KG1 (cell line): ENCODE measurements around the gene STK32C.
"Not testable (repeated sequence)": the region's sequence is repeated elsewhere in the genome, so short reads cannot be mapped to it uniquely, and the experiment has no call there.

Experiments
- DNase-seq: peaks from one replicate; lab custom pipeline; 2025; lab: John Stamatoyannopoulos, UW

STK32C gene

DNA sequence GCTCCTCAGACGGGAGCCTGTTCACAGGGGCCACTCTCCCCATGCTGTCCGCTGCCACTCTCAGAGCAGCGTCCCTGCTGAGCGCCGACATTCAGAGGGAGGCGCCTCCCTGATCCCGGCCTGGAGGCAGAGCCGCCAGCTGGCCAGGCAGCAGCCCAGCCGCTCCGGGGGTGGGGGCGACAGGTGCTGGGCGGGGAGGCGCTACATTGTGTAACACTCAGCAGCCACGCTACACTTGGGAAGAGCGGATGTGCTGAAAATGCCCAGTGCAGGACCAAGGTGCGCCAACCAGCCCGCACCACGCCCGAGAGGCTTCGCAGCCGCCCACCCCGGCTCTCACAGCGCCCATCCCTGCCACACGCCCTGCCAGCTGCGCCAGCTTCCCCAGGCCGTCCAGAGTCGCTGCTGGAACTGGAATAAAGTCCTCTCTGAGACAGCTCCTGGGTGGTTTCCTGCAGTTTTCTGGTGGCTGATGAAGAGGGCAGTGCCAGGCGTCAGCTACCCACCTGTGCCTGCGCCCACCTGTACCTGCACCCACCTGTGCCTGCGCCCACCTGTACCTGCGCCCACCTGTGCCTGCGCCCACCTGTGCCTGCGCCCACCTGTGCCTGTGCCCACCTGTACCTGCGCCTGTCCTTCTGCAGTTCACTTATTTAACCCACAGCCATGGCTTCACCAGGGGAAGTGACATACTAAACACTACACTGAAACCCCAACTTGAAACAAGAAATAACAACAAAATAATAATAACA, 25.7 kb downstream of the STK32C start:
- DNase-seq: no peak

DNA sequence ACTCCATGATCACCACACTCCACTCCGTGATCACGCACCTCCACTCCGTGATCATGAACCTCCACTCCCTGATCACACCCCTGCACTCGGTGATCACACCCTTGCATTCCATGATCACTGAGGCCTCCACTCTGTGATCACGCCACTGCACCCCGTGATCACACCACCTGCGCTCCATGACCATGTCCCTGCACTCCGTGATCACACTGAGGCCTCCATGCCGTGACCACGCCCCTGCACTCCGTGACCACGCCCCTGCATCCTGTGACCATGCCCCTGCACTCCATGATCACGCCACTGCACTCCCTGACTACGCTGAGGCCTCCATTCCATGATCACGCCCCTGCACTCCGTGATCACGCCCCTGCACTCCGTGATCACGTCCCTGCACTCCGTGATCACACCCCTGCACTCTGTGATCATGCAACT, 27.1 kb downstream of the STK32C start:
- DNase-seq: no peak

DNA sequence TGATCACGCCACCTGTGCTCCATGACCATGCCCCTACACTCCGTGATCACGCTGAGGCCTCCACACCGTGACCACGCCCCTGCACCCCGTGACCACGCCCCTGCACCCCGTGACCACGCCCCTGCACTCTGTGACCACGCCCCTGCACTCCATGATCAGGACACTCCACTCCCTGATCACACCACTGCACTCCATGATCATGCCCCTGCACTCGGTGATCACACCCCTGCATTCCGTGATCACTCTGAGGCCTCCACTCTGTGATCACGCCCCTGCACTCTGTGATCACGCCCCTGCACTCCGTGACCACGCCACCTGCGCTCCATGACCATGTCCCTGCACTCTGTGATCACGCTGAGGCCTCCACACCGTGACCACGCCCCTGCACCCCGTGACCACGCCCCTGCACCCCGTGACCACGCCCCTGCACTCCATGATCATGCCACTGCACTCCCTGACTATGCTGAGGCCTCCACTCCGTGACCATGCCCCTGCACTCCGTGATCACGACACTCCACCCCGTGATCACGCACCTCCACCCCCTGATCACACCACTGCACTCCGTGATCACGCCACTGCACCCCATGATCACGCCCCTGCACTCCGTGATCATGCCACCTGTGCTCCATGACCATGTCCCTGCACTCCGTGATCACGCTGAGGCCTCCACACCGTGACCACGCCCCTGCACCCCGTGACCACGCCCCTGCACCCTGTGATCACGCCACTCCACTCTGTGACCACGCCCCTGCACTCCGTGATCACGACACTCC, 27.7 kb downstream of the STK32C start:
- DNase-seq: no peak

DNA sequence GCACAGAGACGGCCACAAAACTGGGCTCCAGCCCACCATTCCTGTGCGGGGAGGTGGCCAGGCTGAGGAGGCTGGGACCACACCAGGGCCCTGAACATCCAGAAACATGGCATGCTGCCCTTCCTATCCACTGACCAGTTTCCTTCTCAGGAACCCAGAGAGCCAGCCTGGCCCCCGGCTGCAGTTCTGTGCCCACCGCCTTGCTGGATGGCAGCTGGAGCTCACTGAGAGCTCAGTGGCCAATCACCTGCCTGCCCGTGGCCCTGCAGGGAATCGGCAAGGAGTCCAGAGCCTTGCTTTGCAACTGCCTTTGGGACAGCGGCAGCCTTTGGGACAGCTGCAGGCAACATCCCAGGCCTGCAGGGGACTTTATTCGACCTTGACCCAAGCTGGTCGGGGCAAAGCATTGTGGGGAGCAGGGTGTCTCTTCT, 30.4 kb downstream of the STK32C start:
- DNase-seq: no peak

DNA sequence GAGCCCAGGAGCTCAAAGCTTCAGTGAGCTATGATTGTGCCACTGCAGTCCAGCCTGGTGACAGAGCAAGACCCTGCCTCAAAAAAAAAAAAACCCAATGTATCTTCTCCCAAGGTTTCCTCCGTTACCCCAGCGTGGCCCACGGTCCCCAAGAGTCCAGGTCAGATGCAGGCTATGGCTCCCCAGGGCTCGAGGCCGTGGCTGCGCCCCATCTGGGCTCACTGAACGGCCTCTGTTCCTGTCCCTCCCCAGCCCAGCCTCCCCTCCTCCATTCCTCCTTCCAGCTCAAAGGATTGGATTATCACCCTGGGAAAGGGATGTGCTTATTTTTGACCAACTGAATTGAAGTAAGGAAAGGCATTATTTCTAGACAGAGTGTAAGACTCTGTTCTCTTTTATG, 31.0 kb downstream of the STK32C start:
- no peak for DNase-seq

DNA sequence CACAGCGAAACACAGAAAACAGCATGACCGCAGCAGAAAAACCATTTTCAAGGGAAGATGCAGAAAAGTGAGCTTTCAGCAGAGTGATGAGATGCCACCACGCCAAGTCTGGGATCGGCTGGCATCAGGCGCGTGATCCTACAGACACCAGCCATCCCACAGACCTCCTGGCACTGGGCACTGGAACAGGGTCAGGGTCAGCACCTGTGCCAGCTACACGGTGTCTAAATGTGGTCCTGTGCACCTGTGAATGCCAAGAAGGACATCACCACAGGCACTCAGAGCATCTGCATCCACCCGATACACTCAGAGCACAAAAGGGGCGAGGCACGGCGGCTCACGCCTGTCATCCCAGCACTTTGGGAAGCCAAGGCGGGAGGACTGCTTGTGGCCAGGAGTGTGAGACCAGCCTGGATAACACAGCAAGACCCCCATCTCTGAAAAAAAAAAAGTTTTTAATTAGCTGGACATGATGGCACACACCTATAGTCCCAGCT, 31.5 kb downstream of the STK32C start:
- DNase-seq: no peak

DNA sequence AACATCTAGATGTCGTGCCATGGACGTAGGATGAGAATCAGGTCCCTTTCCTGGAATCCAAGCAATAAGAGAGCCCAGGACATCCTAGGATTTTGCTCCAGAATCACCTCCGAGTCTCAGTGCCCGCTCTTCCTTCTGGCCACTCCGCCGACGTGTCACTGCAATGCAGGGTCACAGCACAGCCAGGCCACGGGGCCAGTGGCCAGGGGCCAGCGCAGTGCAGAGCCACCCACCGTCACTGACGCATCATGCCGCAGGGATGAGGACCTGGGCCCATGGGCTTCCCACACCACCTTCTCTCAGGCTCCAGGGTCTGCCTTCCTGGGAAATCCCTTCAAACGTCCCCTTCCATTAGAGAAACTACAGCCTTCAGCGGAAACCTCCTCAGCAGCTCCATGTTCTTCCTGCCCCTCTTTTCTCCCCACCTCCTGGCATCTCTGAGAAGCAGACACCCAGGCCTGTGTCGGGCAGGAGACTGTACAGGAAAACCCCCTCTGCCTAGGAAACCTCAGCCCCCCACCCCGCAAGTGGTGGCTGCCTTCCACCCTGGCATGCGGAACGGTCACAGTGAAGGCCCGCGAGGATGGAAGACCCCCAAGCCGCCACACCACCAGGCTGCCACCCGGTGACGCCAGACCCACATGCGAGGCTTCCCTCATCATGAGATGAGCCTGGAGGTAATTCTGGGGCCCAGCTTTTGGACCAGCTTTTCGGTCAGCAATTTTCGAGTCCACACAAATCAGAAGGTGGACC, 32.1 kb downstream of the STK32C start:
- DNase-seq: no peak

DNA sequence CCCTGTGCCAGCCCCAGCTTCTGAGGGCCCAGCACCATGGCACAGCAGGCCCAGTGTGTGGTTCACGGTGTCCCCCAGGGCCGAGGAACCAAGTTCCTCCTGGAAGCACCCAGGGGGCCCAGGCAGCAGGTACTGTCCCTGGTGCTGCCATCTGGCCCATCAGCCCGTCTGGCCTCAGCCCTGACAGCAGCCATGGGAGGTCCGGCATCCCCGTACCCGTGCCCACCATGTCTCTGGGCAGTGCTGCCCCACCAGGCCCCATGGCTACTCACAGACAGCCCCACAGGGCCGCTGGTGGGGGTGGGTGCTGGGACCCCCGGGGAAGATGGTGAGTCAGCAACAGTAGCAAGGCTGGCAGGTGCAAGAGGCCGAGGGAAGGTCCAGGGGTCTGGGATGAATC, 32.8 kb downstream of the STK32C start:
- DNase-seq: no peak

DNA sequence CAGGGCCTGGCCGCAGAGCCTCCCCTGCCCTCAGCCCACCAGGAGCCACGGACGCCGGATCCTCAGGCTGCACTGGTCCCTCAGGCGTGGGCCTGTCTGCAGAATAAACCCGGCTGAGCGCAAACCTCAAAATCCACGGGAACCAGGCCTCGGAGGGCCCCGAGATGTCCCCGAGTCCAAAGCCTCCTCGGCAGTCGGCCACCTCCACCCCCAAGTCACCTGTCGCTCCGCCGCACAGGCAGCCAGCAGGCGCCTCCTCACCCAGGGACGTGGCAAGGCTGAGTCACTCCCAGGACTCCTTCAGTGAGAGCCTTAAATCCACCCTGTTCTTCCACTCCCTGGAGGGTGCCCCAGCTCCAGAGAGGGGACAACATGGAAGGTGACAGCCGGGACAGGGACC, 33.2 kb downstream of the STK32C start:
- no peak for DNase-seq

DNA sequence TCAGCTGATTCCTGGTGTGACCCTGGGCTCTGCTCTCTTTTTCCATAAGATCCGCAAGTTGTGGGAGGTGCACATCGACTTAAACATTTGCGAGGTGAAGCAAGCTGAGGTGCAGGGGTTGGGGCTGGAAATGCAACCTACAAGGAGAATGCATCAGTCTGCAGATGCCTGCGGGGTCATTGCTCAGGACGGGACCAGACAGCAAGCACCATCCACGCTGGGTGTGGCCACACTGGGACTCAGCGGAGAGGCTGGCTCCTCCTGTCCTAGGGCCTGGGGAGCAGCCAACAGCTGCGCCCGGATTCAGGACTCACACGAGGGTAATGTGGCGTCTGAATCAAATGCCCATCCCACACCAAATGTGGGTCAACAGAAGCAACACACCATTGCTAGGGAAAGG, 33.8 kb downstream of the STK32C start:
- no peak for DNase-seq

DNA sequence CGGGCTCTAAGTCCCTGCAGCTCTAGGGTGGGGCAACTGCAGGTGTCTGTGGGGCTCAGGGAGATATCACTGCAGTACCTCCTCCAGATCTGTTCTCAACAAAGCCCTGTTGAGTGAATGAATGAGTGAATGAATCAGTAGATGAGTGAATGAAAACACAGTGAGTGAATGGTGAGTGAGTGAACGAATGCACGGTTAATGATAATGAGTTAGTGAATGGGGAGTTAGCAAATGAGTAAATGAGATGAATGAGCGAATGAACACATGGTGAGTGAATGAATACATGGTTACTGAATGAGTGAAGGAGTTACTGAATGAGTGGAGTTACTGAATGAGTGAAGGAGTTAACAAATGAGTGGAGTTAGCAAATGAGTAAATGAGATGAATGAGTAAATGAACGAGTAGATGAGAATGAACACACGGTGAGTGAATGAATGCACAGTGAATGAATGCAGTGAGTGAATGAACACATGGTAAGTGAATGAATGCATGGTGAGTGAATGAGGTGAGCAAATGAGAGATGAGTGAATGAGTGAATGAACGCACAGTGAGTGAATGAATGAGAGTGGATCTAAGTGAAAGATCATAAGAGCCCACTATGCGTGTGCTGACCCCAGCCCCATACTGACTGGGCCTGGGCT, 34.3 kb downstream of the STK32C start:
- DNase-seq: no peak

DNA sequence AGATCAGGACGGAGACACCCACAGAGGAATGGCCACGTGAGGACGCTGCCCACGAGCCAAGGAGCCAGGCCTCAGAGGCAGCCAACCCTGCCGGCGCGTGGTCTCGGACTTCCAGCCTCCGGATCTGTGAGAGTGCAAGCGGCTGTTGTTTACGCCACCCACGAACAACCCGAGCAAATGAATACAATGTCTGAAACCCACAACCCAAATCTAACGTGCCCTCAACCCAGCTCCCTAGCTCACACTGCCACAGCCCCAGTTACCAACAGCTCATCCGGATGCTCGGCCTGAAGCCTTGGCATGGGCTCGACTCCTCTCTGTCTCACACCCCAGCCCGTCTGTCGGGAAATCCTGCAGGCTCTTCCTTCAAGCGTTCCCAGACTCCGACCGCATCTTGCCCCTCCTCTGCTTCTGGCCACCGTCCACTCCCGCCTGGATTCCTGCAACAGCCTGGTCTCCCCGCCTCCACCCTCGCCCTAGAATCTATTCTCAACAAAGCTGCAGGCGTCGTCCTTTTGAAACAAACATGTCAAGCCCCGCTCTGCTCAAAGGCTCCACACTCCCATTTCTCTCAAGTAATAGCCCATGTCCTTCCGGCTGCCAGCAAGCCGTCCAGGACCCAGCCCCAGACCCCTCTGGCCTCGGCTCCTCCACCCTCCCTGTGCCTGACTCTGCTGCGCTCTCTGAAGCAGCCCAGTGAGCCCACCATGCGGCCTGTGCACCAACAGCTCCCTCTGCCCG, 35.3 kb downstream of the STK32C start:
- DNase-seq: no peak

DNA sequence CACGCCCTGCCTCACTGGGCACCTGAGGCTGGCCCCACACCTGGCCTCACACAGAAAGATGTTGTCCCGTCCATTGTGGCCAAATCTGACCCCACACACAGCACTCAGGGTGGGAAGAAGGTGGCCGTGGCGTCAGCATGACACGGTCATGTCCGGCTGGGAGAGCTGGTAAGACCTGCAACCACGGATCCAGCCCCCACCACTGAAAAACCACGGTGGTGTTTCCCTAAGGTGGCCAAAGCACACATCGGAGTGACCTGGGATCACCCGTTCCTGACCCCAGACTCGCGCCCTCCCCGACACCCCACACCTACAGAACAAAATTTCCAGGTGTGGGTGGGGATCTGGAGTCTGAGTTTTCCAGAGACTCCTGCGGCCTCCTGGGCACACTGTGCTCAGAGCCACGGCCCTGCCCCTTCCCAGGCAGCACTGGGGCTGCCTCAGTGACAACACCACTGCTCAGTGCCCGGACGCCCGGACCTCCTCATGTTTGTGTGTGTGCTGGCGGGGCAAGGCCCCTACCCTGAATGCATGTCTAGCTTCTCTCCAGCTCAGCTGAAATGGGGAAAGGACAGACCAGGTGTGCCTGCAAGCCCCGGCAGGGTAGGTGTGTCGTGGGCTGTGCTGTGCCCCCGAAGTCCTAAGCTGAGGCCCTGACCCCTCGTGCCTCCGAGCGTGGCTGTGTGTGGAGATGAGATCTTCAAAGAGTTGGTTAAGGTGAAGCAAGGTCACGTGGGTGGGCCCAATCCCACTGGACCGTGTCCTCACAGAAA, 36.1 kb downstream of the STK32C start:
- no peak for DNase-seq

DNA sequence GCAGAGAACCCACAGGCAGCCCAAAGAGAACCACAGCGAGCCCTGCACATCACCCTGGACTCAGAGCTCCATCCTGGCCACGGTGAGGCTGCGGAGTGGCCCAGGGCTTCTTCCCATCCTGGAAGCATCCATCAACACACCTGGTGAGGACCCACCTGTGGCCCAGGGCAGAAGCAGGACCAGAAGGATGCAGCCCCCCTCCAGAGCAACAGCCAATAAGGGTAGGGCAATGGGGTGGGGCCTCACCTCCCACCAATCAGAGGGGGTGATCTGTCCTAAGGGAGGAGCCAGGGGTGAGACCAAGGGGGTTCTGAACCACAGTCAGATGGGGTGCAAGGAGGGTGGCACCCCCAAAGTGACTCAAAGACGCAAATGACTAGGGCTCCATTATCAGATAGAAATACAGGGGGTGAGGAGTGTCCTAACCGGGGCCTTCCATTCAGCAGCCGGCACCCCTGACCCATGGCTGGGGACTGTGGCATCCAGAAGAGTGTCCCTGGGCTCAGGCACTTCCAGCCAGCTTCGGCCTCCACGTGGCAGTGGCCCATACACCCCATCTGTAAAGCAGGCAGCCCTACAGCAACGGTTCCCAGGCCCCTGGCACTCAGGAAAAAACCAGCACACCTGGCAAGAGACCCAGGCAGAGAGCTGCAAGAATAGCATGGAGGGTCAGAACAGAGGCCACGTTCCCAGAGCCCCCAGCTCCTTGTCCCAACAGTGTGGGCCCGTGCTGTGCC, 36.9 kb downstream of the STK32C start:
- no peak for DNase-seq

DNA sequence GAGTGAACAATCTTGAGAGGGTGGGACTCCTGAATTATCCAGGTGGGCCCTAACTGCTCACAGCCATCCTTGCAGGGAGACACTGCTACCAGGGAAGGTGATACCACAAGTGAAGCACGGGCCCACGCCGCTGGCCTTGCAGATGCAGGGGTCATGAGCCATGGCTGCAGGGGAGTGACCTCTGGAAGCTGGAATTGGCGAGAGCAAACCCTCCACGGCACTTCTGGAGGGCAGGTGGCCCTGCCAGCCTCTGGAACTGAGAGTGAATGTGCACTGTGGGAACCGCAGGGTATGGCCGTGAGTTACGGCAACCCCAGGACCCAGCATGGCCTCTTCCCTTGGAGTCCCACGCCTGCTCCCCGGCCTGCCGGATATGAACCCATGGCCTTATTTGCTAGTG, 37.5 kb downstream of the STK32C start:
- no peak for DNase-seq

DNA sequence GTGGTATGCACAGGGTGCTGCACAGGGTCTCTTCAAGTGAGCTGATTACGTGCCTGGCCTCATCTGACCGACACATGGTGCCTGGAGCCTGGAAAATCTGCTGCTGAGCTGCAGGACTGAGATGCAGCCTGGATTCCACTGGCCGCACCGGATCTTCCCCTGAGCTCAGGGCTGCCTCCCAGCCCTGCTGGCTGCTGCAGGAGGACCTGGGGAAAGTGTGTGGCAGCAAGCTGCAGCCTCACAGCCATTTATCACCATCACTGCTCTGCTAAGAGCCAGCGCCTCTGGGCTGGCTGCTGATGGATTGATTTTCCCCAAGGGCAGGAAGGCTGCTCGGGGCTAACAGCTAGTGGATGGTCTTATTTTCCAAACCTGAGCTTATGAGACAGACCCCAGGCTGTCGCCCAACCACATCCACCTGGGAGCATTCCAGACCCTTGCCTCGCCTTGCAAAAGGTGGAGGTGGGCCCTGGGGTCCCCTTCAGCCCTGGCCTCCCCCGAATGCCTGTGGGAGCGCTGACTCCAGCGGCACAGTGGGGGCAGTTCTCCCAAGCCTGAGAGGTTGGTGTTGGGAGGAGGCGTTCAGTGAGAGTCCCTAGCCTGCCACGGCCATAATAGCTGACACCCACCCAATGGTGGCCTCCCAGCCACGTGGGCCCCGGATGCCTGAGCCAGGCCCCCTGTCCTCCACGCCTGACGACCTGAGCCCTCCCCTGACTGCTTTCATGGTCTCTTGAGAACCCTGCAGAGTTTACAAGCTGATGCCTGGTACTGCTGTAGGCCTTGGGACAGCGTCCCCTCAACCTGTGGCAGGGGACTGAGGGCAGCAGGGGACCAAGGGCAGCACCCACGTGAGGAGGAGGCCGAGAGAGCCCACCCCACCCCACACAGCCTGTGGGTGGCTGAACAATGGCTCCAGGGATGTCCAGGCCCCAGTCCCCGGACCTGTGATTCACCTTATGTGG, 38.2 kb downstream of the STK32C start:
- DNase-seq: no peak

DNA sequence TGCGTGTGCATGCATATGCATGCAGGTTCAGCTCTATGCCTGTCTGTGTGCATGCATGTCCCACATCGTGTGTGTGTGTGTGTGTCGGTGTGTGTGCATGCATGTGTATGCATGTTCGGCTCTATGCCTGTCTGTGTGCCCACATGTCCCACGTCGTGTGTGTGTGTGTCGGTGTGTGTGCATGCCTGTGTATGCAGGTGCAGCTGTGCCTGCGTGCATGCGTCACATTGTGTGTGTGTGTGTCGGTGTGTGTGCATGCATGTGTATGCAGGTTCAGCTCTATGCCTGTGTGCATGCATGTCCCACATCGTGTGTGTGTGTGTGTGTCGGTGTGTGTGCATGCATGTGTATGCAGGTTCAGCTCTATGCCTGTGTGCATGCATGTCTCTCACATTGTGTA, 39.8 kb downstream of the STK32C start:
- DNase-seq: not testable (repeated sequence)

DNA sequence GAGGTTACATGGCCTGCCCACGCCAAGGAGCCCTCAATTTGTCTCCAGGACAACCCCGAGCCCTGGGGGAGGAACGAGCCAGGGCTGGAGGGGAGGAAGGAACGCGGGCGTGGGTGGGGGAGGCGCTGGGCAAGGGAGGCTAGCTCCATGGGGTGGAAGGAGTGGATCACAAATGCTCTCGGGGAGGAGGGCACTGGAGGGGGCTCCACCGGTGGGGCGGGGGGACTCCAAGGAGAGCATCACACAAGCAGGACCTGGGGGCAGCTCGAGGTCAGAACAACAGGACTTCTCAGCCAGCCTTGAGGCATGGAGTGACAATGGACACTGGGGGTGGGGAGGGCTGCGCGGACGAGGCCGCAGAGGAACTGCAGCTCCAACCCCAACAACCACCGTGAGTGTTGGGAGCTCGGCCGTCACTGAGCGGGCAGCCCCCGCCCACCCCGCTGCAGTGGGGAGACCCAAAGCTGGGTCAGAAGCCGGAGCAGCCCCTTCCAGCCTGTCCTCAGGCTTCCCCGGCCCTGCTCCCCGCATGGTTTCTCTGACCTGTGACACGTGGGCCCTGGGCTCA, 41.1 kb downstream of the STK32C start:
- DNase-seq: no peak
